Suprapubic skin (tissue), 3 donors: ENCODE measurements around the gene CEP78.

Experiments
- CTCF ChIP-seq, 2 donors: fragments of 200-600 bp in 1 of 2; fragments of 450-650 bp in 1 of 2; sonication (generic) in 1 of 2; IDR thresholded peaks; one replicate each; pipeline ENCODE4 v1.5.1; 2016 to 2019; ENCODE audit warnings: antibody characterized with exemption in 2 of 2, mild to moderate bottlenecking in 1 of 2, moderate library complexity in 1 of 2
- POLR2A ChIP-seq, 2 donors: fragments of 450-650 bp; IDR thresholded peaks; one replicate each; pipeline ENCODE4 v1.6.1; 2017; ENCODE audit warnings: antibody characterized with exemption in 2 of 2, mild to moderate bottlenecking in 2 of 2, moderate library complexity in 2 of 2

GRCh38 chr9:78324068-78324650, 88.3 kb downstream of the CEP78 start:
- no peak for TF ChIP-seq CTCF (IDR thresholded peaks at IDR 0.05)
- no peak for TF ChIP-seq POLR2A (IDR thresholded peaks at IDR 0.05)
